Measurements from ENCODE around the gene STT3B. TPM values are rescaled to one million over a fixed set of nuclear protein-coding genes. Genes with fewer than 3 reads are reported as not detected.

Gene STT3B
- total RNA-seq, 1 donor from 2014 or later: 180 TPM

- no peak for DNase-seq (ENCODE audit: extremely low spot score, unreplicated experiment)
- Mint-ChIP-seq H3K4me3 (no peak overlapping the region), H3K4me1 (ENCODE audit: unreplicated experiment) (no peaks in the 10 kb centered on the region), H3K9me3 (peaks cover 4% of the 10 kb centered on the region), H3K27ac (no peak overlapping the region), H3K27me3 (no peaks in the 10 kb centered on the region), H3K36me3 (no peaks in the 10 kb centered on the region)
- TF ChIP-seq CTCF (conservative IDR thresholded peaks at IDR 0.05): no peak
These were observed 24.1 kb upstream of the STT3B start for GRCh38 chr3:31508452-31509146.

- Mint-ChIP-seq H3K9me3 (peaks cover 4% of the 10 kb centered on the region), H3K27me3 (no peaks in the 10 kb centered on the region), H3K4me1 (ENCODE audit: unreplicated experiment) (no peaks in the 10 kb centered on the region), H3K4me3 (no peak overlapping the region), H3K27ac (no peak overlapping the region), H3K36me3 (no peaks in the 10 kb centered on the region)
- no peak for TF ChIP-seq CTCF (conservative IDR thresholded peaks at IDR 0.05)
- no peak for DNase-seq (ENCODE audit: extremely low spot score, unreplicated experiment)
These were observed 23.5 kb upstream of the STT3B start for GRCh38 chr3:31509147-31509728.

- Mint-ChIP-seq H3K36me3 (no peaks in the 10 kb centered on the region), H3K9me3 (peaks cover 4% of the 10 kb centered on the region), H3K27ac (no peak overlapping the region), H3K27me3 (no peaks in the 10 kb centered on the region), H3K4me1 (ENCODE audit: unreplicated experiment) (no peaks in the 10 kb centered on the region), H3K4me3 (no peak overlapping the region)
- no peak for TF ChIP-seq CTCF (conservative IDR thresholded peaks at IDR 0.05)
- no peak for DNase-seq (ENCODE audit: extremely low spot score, unreplicated experiment)
These were observed 18.2 kb upstream of the STT3B start for GRCh38 chr3:31514570-31514969.

- Mint-ChIP-seq H3K4me3 (no peak overlapping the region), H3K27ac (no peak overlapping the region), H3K36me3 (no peaks in the 10 kb centered on the region), H3K9me3 (peaks cover 4% of the 10 kb centered on the region), H3K27me3 (no peaks in the 10 kb centered on the region), H3K4me1 (ENCODE audit: unreplicated experiment) (no peaks in the 10 kb centered on the region)
- no peak for DNase-seq (ENCODE audit: extremely low spot score, unreplicated experiment)
- TF ChIP-seq CTCF (conservative IDR thresholded peaks at IDR 0.05): no peak
These were observed 17.0 kb upstream of the STT3B start for GRCh38 chr3:31515486-31516284.

GRCh38 chr3:31516757-31517156, 16.0 kb upstream of the STT3B start:
- Mint-ChIP-seq H3K4me1 (ENCODE audit: unreplicated experiment) (no peaks in the 10 kb centered on the region), H3K27me3 (no peaks in the 10 kb centered on the region), H3K4me3 (no peak overlapping the region), H3K27ac (no peak overlapping the region), H3K36me3 (no peaks in the 10 kb centered on the region), H3K9me3 (no peaks in the 10 kb centered on the region)
- no peak for DNase-seq (ENCODE audit: extremely low spot score, unreplicated experiment)
- no peak for TF ChIP-seq CTCF (conservative IDR thresholded peaks at IDR 0.05)
